HFF-Myc (cell line): ENCODE measurements around the gene ESRRB.

Source experiments
- DNase-seq: peaks from one replicate; pipeline ENCODE4 v3.0.0-alpha.2; 2011; ENCODE audit warnings: low read depth; ENCODE audit errors: extremely low read depth
- H3K4me3 ChIP-seq: replicated peaks from 2 replicates; pipeline ENCODE4 v1.5.1; 2011; ENCODE audit warnings: low read depth, mild to moderate bottlenecking, control low read depth, low read length
- TF ChIP-seq, protein P1 (sequence below): IDR thresholded peaks from 2 replicates; pipeline ENCODE4 v1.5.1; 2012; ENCODE audit warnings: mild to moderate bottlenecking, low read depth, low read length, control low read depth; ENCODE audit errors: missing control alignments

ESRRB gene

DNA sequence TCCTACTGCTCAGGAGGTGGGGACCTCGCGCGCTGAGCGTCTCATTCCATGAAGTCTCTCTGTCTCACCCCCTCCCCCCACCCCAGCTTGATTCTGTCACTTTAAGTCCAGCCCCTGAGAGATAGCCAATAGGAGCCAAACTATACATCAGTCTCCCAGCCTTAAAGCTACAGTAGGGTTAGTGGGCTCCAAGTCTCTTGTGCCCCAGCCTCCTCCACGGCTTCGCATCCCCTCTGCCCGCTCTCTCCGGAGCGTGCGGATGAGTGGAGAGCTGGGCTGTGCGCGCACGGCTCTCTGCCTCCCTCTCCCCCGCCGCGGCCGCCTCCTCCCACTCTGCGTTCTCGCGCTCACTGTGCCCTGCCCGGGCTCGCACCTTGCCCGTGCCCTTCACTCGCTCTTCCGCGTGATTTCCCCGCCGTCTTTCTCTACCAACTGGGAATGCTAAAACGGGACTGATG lies at the start of gene ESRRB:
ESRRB (plus strand) TSS at position 191 of the 458 bp plus-strand sequence; CDS start at position 456, 265 bp downstream.
- peak within 1 kb of the TSS; percentile 13; the same call in 1 of the 2 replicates for H3K4me3 ChIP-seq
- TF ChIP-seq, protein P1, sequence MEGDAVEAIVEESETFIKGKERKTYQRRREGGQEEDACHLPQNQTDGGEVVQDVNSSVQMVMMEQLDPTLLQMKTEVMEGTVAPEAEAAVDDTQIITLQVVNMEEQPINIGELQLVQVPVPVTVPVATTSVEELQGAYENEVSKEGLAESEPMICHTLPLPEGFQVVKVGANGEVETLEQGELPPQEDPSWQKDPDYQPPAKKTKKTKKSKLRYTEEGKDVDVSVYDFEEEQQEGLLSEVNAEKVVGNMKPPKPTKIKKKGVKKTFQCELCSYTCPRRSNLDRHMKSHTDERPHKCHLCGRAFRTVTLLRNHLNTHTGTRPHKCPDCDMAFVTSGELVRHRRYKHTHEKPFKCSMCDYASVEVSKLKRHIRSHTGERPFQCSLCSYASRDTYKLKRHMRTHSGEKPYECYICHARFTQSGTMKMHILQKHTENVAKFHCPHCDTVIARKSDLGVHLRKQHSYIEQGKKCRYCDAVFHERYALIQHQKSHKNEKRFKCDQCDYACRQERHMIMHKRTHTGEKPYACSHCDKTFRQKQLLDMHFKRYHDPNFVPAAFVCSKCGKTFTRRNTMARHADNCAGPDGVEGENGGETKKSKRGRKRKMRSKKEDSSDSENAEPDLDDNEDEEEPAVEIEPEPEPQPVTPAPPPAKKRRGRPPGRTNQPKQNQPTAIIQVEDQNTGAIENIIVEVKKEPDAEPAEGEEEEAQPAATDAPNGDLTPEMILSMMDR, result no peak
- no peak for DNase-seq

DNA sequence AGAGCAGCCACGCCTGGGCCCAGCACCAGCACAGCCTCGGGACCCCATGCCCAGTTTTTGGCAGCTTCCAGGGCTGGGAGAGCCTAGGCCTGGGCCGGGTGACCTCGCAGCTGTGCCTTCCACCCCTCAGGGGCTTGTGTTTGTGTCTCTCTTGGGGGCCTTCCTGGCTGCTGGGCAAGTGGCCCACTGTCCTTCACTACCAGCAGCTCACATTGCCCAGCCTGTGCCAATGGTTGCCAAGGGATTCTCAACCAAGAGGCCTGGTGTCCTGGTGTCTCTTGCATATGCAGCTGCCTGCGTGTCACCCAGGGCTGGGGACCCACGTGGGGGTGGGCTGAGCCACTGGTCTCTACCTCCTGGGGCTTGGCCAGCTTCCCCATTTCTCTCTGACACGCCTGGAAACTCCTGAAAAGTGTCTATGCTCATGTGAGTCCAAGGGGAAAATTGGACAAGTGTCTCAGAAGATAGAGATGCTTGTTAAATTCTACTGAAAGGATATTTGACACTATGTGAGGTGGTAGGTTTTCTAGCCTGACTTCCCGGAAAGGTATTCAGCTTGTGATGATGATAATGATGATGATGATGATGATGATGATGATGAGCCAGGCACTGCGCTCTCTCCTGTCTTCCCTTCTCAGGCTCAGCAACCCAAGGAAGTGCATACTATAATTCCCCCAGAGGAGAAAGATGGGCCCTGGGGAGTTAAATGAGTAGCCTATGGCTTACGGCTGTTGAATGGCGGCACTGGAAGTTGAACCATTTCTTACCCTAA lies 48.8 kb upstream of the ESRRB start:
- TF ChIP-seq, protein P1, result no peak
- no peak overlapping the region for H3K4me3 ChIP-seq
- no peak for DNase-seq

DNA sequence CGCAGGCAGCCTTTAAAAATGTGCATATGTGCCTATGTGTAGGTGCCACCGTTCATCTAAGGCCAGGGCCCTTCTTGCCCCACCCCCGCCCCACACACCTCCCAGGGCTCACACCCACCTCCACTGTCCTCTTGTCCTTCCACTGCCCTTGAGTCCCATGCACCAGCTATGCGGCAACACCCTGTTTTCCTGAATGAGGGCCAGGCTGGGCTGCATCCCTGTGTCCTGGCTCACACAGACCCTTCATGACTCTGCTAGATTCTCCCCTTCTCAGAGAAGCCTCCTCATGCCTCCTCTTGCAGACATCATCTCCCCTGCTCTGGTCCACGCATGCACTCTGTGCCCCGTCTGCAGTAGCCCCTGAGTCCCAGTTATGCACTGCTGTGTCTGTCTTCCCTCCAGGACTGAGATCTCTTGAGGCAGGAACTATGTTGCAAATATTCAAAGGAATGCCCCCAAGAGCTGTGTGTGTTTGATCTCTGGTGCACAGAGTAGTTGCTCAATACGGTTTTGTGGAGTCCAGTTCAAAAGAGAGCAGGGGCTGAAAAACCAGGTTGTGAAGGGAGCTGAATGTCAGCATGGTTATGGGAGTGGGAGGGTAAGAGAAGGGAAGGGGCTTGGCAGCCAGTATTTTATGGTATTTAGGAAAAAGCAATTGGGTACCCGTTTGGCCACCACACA lies 47.3 kb upstream of the ESRRB start:
- no peak for DNase-seq
- TF ChIP-seq, protein P1, result no peak
- no peak overlapping the region for H3K4me3 ChIP-seq

DNA sequence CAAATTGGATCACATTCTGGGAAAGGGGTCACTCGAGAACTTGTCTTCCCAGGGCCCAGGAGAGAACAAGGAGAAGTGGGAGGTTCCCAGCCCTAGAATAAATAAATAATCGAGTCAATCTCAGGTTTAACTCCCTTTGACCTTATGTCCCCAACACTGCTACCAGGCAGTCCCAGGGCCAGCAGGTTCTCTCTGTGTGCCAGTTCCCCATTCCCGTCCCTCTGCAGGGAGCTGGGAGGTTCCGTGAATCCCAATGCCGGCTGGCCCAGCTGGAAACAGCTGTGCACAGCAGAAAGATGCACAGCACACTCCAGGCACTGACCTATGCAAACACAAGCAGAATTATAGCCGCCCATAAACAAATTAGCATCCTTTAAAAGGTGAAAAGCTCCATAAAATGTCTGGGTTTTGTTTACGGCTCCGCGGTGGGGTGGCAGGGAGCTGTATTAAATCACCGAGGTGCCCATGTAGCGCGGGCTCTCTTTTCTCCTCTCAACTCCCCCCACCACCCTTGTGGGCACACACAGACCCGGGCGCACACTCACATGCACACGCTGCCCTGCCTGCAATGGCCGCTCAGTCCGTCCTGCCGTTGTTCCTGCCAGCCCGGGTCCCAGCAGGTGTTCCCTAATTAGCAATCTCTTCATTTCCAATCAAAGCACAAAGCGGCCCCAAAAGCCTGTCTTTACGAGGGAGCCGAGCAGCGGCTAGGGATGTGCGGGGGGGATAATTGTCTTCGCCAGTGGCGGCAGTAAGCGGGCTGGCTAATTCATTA lies 46.6 kb upstream of the ESRRB start:
- no peak for DNase-seq
- no peak overlapping the region for H3K4me3 ChIP-seq
- TF ChIP-seq, protein P1, result no peak

DNA sequence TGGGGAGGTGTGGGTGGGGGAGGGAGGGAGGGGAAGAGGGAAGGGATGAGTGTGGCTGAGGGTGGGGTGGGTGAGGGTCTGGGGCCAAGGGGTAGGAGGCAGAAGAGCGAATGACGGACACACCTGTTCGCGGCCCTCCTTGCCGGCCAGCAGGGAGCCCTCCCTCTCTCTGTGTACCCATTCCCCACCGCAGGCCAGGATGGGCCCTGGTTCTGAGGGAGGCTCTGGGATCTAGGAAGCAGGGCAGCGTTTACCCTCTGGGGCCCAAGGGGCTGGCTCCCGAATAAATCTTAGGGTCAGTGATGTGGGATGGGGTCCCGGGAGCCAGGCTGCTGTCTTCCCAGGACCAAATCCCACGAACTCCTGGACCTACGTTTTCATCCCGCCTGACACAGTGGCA lies 46.0 kb upstream of the ESRRB start:
- TF ChIP-seq, protein P1, result no peak
- no peak overlapping the region for H3K4me3 ChIP-seq
- no peak for DNase-seq

DNA sequence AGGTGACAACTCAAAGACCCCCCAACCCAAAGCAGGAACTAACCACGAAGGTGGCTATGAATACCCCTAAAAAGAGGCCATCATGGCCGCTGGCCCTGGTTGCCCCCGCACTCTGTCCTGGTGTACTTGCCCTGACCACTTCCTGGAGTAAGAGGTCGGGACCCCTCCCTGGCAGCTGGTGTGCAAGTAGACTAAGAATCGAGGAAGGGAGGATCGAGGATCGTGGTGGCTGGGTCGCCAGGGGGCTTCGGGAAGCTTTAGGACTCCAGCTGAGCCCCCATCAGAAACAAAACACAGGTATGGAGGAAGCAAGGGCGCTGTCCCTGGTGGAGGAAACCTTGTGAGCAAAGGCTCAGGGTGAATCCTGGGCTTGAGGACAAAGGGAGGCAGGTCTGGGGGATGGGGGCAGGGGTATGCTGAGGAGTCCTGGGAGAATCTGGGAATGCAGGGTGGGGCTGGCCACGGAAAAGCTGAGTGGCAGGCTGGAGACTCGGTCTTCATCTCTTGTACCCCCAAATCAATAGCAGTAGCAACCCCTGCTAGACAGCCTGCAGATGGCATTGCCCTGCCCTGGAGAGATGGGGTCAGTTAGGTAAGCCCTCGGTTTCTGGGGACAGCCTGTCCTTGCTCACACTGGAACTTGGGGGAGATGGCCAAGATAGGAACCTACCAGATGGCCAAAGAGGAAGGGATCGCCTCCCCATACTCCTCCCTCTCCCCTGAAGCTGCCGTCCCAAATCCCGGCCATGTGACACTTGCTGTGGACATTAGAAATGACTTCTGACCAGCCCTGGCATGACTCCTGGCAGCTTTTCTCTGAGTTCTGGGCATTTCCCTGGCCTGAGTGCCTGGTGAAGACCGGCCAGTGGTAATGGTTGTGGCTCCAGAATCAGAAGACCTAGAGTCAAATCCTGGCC lies 45.3 kb upstream of the ESRRB start:
- H3K4me3 ChIP-seq, result no peak overlapping the region
- TF ChIP-seq, protein P1, result no peak
- no peak for DNase-seq
